DND-41 (cell line): Measurements from ENCODE around the gene PMEPA1.

ENCODE experiments used
- ATAC-seq: fragments of 200-7000 bp; cut with Tn5 transposase; 3 replicates; pipeline ENCODE4 v1.9.1; 2021; ENCODE audit warnings: low read depth; ENCODE audit not compliant: insufficient read depth
- DNase-seq: peaks from one replicate; pipeline ENCODE4 v3.0.0-alpha.2; 2020
- H2AFZ ChIP-seq: 2 replicates; pipeline ENCODE4 v1.6.0; 2012; ENCODE audit warnings: low read depth, low read length
- H3K27ac ChIP-seq: 2 replicates; pipeline ENCODE4 v1.5.1; 2012; ENCODE audit warnings: low read length, inconsistent platforms
- H3K27me3 ChIP-seq: fragments of 200-600 bp; sonication (generic); 2 replicates; pipeline ENCODE4 v1.6.0; 2012; ENCODE audit warnings: low read length, mild to moderate bottlenecking, inconsistent platforms; ENCODE audit not compliant: insufficient read depth, poor library complexity
- H3K36me3 ChIP-seq: 2 replicates; pipeline ENCODE4 v1.5.1; 2012; ENCODE audit warnings: low read length, inconsistent platforms; ENCODE audit not compliant: insufficient read depth
- H3K4me1 ChIP-seq: 2 replicates; pipeline ENCODE4 v1.5.1; 2012; ENCODE audit warnings: mild to moderate bottlenecking, low read length; ENCODE audit not compliant: insufficient read depth
- H3K4me2 ChIP-seq: 2 replicates; pipeline ENCODE4 v1.6.0; 2012; ENCODE audit warnings: mild to moderate bottlenecking, moderate library complexity, low read length, inconsistent platforms; ENCODE audit not compliant: insufficient read depth
- H3K4me3 ChIP-seq, 2 experiments: fragments of 200-600 bp in 1 of 2; shearing (Covaris generic) in 1 of 2; 2 replicates each; pipeline ENCODE4 v1.5.1; 2012 to 2016; ENCODE audit warnings: inconsistent platforms in 2 of 2, low read length in 2 of 2, mild to moderate bottlenecking in 2 of 2, low read depth in 1 of 2, moderate library complexity in 1 of 2
- H3K79me2 ChIP-seq: 2 replicates; pipeline ENCODE4 v1.6.0; 2012; ENCODE audit warnings: low read length, inconsistent platforms; ENCODE audit not compliant: insufficient read depth
- H3K9ac ChIP-seq: 2 replicates; pipeline ENCODE4 v1.6.0; 2012; ENCODE audit warnings: low read depth, mild to moderate bottlenecking, inconsistent platforms, low read length, moderate library complexity
- H3K9me3 ChIP-seq: 2 replicates; pipeline ENCODE4 v1.5.1; 2012; ENCODE audit warnings: low read length, moderate library complexity, mild to moderate bottlenecking, inconsistent platforms; ENCODE audit not compliant: insufficient read depth, severe bottlenecking
- H4K20me1 ChIP-seq: 2 replicates; pipeline ENCODE4 v1.6.0; 2012; ENCODE audit warnings: low read length; ENCODE audit not compliant: insufficient read depth
- CTCF ChIP-seq: IDR thresholded peaks from 2 replicates; pipeline ENCODE4 v1.5.1; 2012; ENCODE audit warnings: borderline replicate concordance, low read length, moderate library complexity, mild to moderate bottlenecking; ENCODE audit not compliant: poor library complexity, severe bottlenecking; ENCODE audit errors: extremely low read depth
- EZH2 ChIP-seq: IDR thresholded peaks from 3 replicates; pipeline ENCODE4 v1.6.1; 2012; ENCODE audit warnings: borderline replicate concordance, low read depth, mild to moderate bottlenecking, moderate library complexity, low read length, inconsistent platforms; ENCODE audit not compliant: severe bottlenecking

Gene PMEPA1

GRCh38 chr20:57708694-57709673, 831 bp downstream of the PMEPA1 start:
- Histone ChIP-seq H3K4me2 (no peak overlapping the region), H4K20me1 (no peaks in the 10 kb centered on the region; the same call in none of the 2 replicates), H2AFZ (no peak overlapping the region), H3K79me2 (no peaks in the 10 kb centered on the region), H3K9me3 (no peaks in the 10 kb centered on the region), H3K4me3 (no peak overlapping the region), H3K9ac (no peak overlapping the region), H3K27me3 (peaks cover 16% of the 10 kb centered on the region), H3K4me1 (no peaks in the 10 kb centered on the region), H3K36me3 (no peaks in the 10 kb centered on the region), H3K27ac (no peak overlapping the region)
- no peak for DNase-seq
- no peak for TF ChIP-seq EZH2
- TF ChIP-seq CTCF, result no peak
- no peak for ATAC-seq

- Histone ChIP-seq H3K4me3 (no peak overlapping the region), H3K27me3 (peaks cover 16% of the 10 kb centered on the region), H3K4me1 (no peaks in the 10 kb centered on the region), H3K27ac (no peak overlapping the region), H3K4me2 (no peak overlapping the region), H3K36me3 (no peaks in the 10 kb centered on the region), H3K9ac (no peak overlapping the region), H2AFZ (no peak overlapping the region), H3K79me2 (no peaks in the 10 kb centered on the region), H3K9me3 (no peaks in the 10 kb centered on the region), H4K20me1 (no peaks in the 10 kb centered on the region; the same call in none of the 2 replicates)
- TF ChIP-seq CTCF, result no peak
- no peak for TF ChIP-seq EZH2
- no peak for ATAC-seq
- DNase-seq, result no peak
Observed at GRCh38 chr20:57707849-57708693, 1.7 kb downstream of the PMEPA1 start.

DNA sequence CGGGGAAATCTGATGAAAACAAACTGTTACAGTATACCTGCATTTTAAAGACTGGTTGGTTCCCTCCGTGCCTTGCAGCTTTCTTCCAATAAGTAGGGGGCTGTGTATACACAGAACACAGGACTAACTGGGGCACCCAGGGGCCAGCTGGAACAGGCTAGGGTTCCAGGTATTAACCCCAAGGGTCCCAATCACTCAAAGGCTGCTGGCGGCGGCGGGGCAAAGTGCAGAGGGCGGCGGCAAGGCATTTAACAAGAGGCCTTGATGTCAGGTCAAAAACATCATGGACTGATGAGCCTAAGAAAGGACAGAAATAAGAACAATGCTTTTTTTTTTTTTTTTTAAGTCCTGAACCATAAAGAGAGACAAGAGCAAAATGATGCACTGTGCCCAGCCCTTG, 2.5 kb downstream of the PMEPA1 start:
- ATAC-seq (no peak), DNase-seq (no peak)
- TF ChIP-seq EZH2, result no peak
- TF ChIP-seq CTCF, result no peak
- H3K4me3 ChIP-seq, result no peak overlapping the region
- no peaks in the 10 kb centered on the region for H3K9me3 ChIP-seq
- H3K4me1 ChIP-seq, result no peaks in the 10 kb centered on the region
- no peak overlapping the region for H3K27ac ChIP-seq
- H3K27me3 ChIP-seq, result peaks cover 20% of the 10 kb centered on the region
- no peaks in the 10 kb centered on the region for H3K79me2 ChIP-seq
- no peak overlapping the region for H3K4me2 ChIP-seq
- H3K36me3 ChIP-seq, result no peaks in the 10 kb centered on the region
- H3K9ac ChIP-seq, result no peak overlapping the region
- H2AFZ ChIP-seq, result no peak overlapping the region
- H4K20me1 ChIP-seq, result no peaks in the 10 kb centered on the region; the same call in none of the 2 replicates
